Lung (tissue), 12 donors: ENCODE measurements around the gene ERC2. TPM values are rescaled to one million over a fixed set of nuclear protein-coding genes. Genes with fewer than 3 reads are reported as not detected.

Source experiments
- ATAC-seq: fragments of 200-7000 bp; cut with Tn5 transposase; one replicate; pipeline ENCODE4 v1.9.1; 2020; ENCODE audit warnings: moderate number of reproducible peaks; ENCODE audit not compliant: insufficient read depth, low FRiP score
- DNase-seq, 3 donors: peaks; one replicate each; pipeline ENCODE4 v3.0.0-alpha.2; 2013 to 2017
- H3K27ac ChIP-seq, 2 donors: one replicate each; pipeline ENCODE4 v1.5.1; 2013; ENCODE audit warnings: mild to moderate bottlenecking in 2 of 2, moderate library complexity in 2 of 2, control low read depth in 1 of 2, inconsistent platforms in 1 of 2, low read depth in 1 of 2, low read length in 1 of 2
- H3K27me3 ChIP-seq, 3 donors: one replicate each; pipeline ENCODE4 v1.5.1; 2013; ENCODE audit warnings: low read length in 2 of 3; ENCODE audit not compliant: control insufficient read depth in 3 of 3, insufficient read depth in 3 of 3
- H3K36me3 ChIP-seq, 4 donors: one replicate each; pipeline ENCODE4 v1.5.1; 2013; ENCODE audit warnings: low read length in 4 of 4, mild to moderate bottlenecking in 1 of 4, moderate library complexity in 1 of 4; ENCODE audit not compliant: control insufficient read depth in 4 of 4, insufficient read depth in 4 of 4
- H3K4me1 ChIP-seq, 5 donors: one replicate each; pipeline ENCODE4 v1.5.1; 2013; ENCODE audit warnings: low read length in 5 of 5, mild to moderate bottlenecking in 2 of 5, moderate library complexity in 1 of 5; ENCODE audit not compliant: control insufficient read depth in 5 of 5, insufficient read depth in 5 of 5
- H3K4me3 ChIP-seq: one replicate; pipeline ENCODE4 v1.5.1; 2013; ENCODE audit warnings: mild to moderate bottlenecking, control low read depth, moderate library complexity
- H3K9ac ChIP-seq, 2 donors: one replicate each; pipeline ENCODE4 v1.5.1; 2013; ENCODE audit warnings: low read length in 2 of 2, control low read depth in 1 of 2; ENCODE audit not compliant: insufficient read depth in 1 of 2
- H3K9me3 ChIP-seq, 4 donors: one replicate each; pipeline ENCODE4 v1.5.1; 2013; ENCODE audit warnings: low read length in 3 of 4, mild to moderate bottlenecking in 1 of 4, moderate library complexity in 1 of 4; ENCODE audit not compliant: control insufficient read depth in 4 of 4, insufficient read depth in 3 of 4
- CTCF ChIP-seq: IDR thresholded peaks from 2 replicates; pipeline ENCODE4 v1.5.1; 2012; ENCODE audit warnings: mild to moderate bottlenecking; ENCODE audit errors: control extremely low read depth, extremely low read depth
- WGBS, 2 donors: extraction: QIAGEN DNeasy Blood & Tissue Kit; methylation state at CpG; one replicate each; pipeline ENCODE4 v1.1.7; 2013; 5-methylcytosine and 5-hydroxymethylcytosine counted together
- polyA plus RNA-seq, 2 donors: library from polyadenylated mRNA; stranded (reverse); fragments of 200-250 nt; gene quantifications; one replicate each; pipeline ENCODE4 v1.2.1, GENCODE V29; 2013
- total RNA-seq, 2 donors: library from RNA; depleted of rRNA in 1 of 2; stranded (reverse); fragments of >200 nt in 1 of 2; gene quantifications; one replicate each; pipeline ENCODE4 v1.2.1, GENCODE V29; 2014 to 2021
- donor health status: control.
- donor health status: control.
- donor health status: Bipolar disorder and iron deficiency.
- donor health status: healthy.
- donor health status: DM: yes; HTN: yes; CAD: no.

Gene ERC2
- total and polyA plus RNA-seq, 4 donors: 0.20 to 3.5 (median 0.97) TPM

DNA sequence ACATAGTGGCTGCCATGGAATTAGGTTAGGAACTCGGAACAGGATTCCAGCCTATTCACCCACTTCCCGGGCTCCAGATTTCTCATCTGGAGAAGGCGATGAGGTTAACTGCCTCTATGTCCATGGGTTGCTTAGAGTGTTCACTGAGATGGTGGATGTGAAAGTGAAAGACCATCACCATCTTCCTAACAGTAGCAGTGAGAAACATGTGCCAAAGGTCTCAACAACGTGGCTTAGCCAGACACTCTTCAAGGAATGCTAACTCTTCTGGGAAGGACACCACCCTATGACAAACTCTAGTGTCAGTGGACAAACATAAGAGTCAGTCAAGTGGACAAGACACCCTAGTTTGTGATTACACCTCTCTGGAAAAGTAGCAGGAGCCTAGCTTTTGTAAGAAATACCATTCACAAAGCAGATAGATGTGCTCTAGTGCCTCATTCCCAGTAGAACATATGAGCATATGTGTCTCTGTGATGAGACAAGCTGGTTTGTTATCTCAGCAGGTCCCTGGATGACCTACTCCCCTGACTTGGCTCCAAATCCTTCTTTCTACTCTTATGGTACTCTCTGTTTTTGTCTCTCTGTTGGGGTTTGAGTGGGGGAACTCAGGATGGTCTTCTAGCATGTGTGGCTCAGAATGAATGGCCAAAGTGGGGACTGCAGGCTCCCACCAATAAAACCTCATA lies 770.9 kb downstream of the ERC2 start:
- no peak overlapping the region for H3K9ac ChIP-seq
- ATAC-seq (no peak), DNase-seq (no peak)
- peaks cover 0 to 27% (median 3%) of the 10 kb centered on the region in 3 donors for H3K27me3 ChIP-seq
- H3K36me3 ChIP-seq: no peaks in the 10 kb centered on the region
- no peak for TF ChIP-seq CTCF
- WGBS, 2 donors: 91 to 94% methylated on average over 4 of the region's 4 CpGs
- H3K4me3 ChIP-seq: no peak overlapping the region
- H3K4me1 ChIP-seq: peaks cover 0 to 13% (median 0%) of the 10 kb centered on the region in 5 donors
- H3K27ac ChIP-seq: no peak overlapping the region
- H3K9me3 ChIP-seq: no peaks in the 10 kb centered on the region

- no peaks in the 10 kb centered on the region for H3K36me3 ChIP-seq
- ATAC-seq: no peak
- no peaks in the 10 kb centered on the region for H3K9me3 ChIP-seq
- no peak for TF ChIP-seq CTCF
- WGBS, 2 donors: 47 to 70% methylated on average over 2 of the region's 2 CpGs
- no peak overlapping the region for H3K4me3 ChIP-seq
- DNase-seq: peak; percentile 41 to 69 (median 66)
- H3K9ac ChIP-seq: no peak overlapping the region
- peaks cover 0 to 5% (median 0%) of the 10 kb centered on the region in 5 donors for H3K4me1 ChIP-seq
- peaks cover 0 to 7% (median 6%) of the 10 kb centered on the region in 3 donors for H3K27me3 ChIP-seq
- no peak overlapping the region for H3K27ac ChIP-seq
These were observed 775.2 kb downstream of the ERC2 start for GRCh38 chr3:55692957-55693558.

DNA sequence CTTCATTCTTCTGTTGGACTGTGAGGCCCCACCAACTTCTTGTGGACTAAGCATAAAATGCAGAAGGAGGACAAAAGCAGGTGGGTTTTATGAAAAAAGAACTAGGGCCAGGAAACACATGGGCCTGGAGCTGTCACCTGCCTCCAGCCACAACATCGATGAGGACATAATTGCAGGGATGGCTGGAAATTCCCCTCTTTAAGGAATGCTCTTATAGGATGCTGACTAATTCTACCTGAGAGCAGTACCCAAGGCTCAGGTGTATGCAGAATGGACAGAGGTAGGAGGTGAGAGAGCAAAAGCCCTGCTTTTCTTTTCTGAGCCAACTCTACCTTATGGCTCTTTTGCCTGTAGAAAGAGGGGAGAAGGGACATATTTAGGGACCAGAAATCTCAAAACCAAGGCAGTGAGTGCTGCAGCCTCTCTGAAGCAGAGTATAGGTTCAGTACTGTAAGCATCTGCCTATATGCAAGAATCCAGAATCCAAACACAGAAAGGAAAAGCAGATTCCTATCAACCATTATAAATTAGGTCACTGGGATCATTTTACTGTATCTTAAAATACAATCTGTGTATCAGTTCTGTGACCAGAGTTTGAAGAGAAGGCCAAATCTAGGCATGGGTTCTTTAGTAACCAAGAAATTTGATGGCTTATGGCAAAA lies 775.8 kb downstream of the ERC2 start:
- 28 to 47% methylated on average over 1 of the region's 1 CpG for WGBS, 2 donors
- Histone ChIP-seq H3K4me3 (no peak overlapping the region), H3K27ac (no peak overlapping the region), H3K27me3 (peaks cover 3 to 7% (median 6%) of the 10 kb centered on the region in 3 donors), H3K36me3 (no peaks in the 10 kb centered on the region), H3K9ac (no peak overlapping the region), H3K4me1 (peaks cover 0 to 5% (median 0%) of the 10 kb centered on the region in 5 donors), H3K9me3 (no peaks in the 10 kb centered on the region)
- no peak for ATAC-seq
- no peak for TF ChIP-seq CTCF
- no peak for DNase-seq
